Anterior cingulate cortex (tissue), 58 donors: ENCODE data around the gene NECTIN2.
"Not testable (repeated sequence)": the region's sequence is repeated elsewhere in the genome, so short reads cannot be mapped to it uniquely, and the experiment has no call there.

Experiments used
- DNase-seq, 58 donors: peaks; one replicate each; lab custom pipeline; 2025; lab: John Stamatoyannopoulos, UW

Gene NECTIN2

DNA sequence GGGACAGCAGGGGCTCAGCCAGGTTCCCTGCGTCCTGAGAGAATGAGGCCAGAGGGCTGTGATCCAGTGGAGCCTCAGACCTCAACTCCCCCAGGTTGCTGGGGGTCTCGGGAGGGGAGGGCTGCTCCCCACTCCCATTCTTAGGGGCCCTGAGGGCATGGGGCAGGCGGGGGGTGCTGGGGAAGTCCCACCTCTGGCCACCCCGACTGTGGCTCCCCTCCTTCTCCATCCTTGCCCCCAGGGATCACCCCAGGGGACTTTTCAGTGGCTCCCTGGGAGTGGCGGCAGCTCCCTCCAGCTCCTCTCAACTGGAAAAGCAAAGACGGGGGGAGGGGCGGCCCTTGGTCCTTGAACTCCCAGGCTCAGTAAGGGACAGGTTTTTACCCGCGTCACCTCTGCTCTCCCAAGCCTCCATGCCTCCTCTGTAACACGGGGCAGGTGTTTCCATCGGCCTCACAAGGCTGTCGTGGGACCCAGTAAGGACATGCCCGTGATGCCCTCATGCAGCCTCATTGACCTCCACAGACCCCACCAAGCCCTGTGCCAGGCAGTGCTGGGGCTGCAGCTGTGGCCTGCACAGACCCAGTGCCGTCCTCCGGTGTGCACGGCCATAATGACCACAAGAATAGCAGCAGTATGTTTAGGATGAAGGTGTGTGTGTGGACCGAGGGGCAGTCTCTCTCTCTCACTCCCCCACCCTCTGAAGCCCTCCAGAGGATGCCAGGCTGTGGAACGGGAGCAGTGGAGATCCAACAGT, 33.4 kb downstream of the NECTIN2 start:
- DNase-seq, result no peak

DNA sequence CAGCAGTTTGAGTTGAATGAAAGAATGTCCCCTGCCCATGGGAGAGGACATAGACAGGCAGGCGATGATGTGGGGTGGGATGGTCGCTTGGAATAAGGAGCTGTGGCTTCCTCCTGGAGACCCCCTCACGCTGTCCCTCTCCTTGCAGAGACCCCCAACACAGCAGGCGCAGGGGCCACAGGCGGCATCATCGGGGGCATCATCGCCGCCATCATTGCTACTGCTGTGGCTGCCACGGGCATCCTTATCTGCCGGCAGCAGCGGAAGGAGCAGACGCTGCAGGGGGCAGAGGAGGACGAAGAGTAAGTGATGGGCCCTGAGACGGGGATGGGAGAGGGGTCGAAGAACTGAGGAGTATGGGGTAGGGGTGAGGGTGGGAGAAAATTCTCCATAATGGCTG, 36.0 kb downstream of the NECTIN2 start:
- no peak for DNase-seq

DNA sequence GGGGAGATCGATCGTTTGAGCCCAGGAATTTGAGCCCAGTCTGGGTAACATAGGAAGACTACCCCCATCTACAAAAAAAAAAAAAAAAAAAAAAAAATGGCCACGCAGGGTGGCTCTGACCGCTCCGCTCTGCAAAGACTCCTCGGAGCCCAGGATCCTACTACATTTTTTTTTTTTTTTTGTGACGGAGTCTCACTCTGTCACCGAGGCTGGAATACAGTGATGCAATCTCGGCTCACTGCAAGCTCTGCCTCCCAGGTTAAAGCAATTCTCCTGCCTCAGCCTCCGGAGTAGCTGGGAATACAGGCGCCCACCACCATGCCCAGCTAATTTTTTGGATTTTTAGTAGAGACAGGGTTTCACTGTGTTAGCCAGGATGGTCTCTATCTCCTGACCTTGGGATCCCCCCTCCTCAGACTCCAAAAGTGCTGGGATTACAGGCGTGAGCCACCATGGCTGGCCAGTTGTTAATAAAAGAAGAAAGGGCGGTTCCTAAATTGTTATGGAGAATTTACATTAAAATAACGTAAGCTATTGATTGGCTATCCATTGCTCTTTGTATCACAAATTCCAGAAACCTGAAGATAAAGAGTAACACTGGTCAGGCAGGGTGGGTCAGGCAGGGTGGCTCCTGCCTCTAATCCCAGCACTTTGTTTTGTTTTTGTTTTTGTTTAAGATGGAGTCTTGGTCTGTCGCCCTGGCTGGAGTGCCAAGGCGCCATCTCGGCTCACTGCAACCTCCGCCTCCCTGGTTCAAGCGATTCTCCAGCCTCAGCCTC, 36.7 kb downstream of the NECTIN2 start:
- DNase-seq, result not testable (repeated sequence)

DNA sequence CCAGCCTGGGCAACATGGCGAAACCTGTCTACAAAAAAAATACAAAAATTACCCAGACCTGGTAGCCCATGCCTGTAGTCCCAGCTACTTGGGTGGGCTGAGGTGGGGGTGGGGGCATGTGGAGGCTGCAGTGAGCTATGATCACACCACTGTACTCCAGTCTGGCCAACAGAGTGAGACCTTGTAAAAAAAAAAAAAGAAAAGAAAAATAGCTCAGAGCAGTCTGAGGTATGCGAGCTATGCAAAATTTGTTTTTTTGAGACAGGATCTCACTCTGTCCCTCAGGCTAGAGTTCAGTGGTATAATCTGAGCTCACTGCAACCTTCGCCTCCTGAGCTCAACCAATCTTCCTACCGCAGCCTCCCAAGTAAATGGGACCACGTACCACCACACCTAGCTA, 37.8 kb downstream of the NECTIN2 start:
- no peak for DNase-seq

DNA sequence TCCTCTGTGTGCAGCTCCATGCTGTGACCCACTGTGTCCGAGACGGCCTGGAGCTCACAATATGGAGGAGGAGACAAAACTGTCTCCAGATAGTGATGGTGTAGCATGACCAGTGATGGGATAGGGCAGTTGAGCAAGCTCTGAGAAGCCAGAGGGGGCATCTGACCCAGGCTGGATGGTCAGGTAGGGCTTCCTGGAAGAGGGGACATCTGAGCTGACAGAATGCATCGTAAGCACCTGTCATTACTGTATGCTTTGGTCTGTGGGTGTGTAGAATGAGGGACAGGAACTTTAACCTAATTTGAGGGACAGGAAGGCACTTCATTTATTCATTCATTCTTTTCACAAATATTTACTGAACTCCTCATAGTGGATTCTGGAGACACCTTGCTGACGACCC, 38.5 kb downstream of the NECTIN2 start:
- DNase-seq, result no peak

DNA sequence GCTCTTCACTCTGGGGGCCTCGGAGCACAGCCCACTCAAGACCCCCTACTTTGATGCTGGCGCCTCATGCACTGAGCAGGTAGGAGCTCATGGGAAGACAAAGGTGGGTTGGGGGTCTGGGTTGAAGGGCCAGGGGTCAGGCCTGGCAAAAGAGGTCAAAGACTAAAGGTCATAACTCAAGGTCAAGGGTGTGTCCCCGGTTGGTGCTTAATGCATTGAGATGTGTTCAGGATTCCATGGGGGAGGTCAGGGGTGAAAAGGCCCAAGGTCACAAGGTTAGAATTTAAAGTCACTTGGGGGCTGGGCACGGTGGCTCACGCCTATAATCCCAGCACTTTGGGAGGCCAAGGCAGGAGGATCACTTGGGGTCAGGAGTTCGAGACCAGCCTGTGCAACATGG, 40.0 kb downstream of the NECTIN2 start:
- DNase-seq, result no peak

DNA sequence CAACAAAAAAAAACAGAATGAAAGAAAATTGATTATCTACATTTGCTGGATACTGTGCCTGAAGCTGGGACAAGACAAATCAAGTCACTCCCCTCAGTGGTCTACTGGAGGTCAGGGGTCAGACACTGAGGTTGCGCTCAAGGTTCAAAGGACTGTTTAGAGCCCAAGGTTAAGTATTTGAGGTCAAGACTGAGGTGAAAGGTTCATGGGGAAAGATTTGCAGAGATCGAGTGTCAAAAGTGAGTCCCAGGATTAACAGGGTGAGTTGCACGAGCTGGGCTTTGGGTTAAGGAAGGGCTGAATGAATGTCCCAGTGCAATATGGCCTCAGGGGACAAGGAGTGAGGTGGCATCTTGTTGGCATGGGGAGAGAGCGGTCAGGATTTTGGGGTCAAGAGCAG, 41.6 kb downstream of the NECTIN2 start:
- no peak for DNase-seq

DNA sequence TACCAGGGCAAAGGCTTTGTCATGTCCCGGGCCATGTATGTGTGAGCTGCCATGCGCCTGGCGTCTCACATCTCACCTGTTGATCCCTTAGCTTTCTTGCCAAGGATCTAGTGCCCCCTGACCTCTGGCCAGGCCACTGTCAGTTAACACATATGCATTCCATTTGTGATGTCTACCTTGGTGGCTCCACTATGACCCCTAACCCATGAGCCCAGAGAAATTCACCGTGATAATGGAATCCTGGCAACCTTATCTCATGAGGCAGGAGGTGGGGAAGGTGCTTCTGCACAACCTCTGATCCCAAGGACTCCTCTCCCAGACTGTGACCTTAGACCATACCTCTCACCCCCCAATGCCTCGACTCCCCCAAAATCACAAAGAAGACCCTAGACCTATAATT, 42.2 kb downstream of the NECTIN2 start:
- not testable (repeated sequence) for DNase-seq

DNA sequence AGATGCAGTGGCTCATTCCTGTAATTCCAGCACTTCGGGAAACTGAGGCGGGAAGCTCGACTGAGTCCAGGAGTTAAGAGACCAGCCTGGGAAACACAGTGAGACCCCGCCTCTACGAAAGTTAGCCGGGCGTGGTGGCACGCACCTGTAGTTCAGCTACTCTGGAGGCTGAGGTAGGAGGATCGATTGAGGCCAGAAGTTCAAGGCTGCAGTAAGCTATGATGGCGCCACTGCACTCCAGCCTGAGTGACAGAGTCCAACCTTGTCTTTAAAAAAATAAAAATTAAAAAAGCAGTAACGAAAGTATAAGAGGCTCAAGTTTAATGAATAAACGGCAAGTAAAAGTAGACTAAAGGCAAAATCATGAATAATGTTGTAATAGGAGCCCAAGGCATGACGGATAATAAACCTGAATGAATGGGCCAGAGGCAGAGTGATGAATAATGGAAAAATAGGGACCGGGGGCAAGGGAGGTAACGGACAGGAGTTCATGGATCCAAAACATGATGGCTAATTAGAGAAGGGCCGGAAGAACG, 43.8 kb downstream of the NECTIN2 start:
- DNase-seq, result peak in 1 of 58 donors; percentile 7

DNA sequence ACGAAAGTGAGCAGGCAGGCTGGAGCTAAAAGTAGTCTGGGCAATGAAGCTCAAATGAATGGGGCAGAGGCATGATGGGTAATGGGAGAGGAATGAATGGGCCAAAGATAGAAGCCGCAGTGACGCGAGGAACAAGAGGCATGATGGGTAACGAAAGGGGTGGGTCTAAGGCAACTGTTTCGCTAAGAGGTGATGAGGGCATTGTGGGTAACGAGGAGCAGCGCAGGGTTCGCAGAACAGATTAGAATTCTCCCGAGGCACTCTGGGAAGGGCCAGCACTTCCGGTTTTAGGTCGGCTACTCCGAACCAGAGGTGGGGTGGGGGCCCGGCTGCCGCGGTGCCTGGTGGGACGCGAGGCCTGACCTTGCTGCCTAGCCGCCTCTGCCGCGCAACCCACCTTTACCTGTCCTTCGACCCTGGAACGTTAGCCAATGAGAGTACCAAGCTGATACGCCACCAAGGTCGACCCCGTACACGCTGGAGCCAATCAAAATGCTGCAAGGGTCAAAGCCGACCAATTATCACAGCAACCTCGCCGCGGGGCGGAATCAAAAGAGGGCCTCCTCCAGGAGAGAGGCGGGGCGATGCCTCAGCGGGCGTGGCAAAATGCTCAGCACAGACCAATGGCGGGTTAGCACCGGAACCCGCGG, 44.4 kb downstream of the NECTIN2 start:
- DNase-seq, result peak; percentile 97 to 100 (median 100)

DNA sequence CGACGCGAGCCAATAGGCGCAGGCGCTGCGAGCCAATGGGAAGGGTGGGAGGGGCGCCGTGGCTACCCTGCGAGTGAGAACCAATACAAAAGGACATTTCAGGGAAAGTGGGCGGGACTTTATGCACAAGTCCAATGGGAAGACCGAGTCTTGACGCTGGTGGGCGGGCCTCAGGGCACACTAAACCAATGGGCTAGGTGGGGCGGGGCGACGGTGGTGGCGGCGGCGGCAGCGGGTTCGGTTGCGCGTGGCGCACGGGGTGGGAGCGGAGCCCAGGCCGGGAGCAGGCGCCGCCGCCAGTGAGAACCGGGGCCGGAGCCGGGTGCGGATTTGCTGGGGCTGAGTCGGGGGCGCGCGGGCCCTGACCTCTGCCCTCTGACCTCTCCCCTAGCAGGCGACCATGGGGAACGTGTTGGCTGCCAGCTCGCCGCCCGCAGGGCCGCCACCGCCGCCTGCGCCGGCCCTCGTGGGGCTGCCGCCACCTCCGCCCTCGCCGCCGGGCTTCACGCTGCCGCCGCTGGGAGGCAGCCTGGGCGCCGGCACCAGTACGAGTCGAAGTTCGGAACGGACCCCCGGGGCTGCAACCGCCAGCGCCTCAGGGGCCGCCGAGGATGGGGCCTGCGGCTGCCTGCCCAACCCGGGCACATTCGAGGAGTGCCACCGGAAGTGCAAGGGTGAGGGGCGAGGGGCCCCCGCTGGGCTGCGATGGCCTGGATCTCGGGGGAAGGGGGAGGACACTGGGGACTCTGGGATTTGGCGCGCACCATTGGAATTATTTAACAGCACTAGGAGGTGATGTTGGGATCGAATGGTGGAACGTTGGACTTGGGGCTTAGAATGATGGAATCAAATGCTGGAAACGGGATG, 45.2 kb downstream of the NECTIN2 start, which contains the start of gene TOMM40:
TOMM40 (plus strand) TSS at position 239 of the 867 bp plus-strand sequence; CDS start at position 401, 162 bp downstream.
- peak in 4 of 58 donors; percentile 44 to 100 (median 99) for DNase-seq

DNA sequence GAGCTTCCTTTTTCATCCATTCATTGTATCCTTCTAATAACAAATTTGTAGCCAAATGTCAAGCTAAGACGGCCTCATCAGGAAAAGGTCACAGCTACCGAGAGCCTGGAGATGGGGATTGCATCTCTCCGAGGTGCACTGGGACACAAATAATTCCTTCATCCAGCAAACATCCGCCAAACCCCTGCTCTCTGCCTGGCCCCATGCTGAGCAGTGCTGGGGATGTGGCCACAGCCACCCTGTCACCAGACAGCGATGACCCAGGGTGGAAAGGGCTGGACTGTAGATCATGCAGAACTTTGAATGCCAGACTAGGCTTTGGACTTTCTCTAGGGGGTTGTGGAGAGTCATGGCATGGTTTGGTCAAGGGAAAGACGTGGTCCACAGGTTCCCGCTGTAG, 46.8 kb downstream of the NECTIN2 start:
- DNase-seq, result no peak

DNA sequence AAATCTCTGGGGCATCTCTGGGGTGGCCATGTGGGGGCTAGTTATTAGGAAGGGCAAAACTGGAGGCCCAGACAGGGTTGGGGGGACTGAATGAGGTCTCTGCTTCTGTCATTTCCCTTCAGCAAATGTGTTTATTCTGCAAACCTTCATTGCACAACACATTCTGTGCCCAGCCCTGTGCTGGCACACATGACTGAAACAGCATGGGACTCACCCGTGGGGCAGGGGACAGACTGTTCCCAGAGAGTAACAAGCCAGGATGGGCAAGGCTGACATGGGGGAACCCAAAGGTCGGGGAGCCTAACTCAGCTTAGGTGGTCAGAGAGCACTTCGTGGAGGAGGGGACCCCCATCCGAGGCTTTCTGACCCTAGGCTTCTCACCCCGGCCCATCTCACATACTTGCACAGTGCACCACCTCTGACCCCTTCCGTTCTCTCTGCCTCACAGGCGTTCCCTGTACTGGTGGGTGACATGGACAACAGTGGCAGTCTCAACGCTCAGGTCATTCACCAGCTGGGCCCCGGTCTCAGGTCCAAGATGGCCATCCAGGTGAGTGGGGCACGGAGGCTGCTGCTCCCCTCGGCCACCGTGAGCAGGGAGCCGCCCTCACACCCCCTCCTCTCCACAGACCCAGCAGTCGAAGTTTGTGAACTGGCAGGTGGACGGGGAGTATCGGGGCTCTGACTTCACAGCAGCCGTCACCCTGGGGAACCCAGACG, 47.4 kb downstream of the NECTIN2 start:
- no peak for DNase-seq

DNA sequence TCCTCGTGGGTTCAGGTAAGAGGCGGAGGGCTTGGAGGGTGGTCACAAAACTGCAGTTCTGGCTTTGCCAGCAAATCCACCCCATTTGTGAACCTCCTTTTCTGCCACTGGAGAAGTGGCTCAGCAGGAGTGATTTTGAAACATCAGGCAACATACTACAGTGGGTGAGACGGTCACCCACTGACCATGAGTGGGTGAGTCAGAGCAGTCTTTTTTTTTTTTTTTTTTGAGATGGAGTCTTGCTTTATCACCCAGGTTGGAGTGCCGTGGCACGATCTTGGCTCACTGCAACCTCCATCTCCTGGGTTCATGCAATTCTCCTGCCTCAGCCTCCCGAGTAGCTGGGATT, 47.9 kb downstream of the NECTIN2 start:
- no peak for DNase-seq

DNA sequence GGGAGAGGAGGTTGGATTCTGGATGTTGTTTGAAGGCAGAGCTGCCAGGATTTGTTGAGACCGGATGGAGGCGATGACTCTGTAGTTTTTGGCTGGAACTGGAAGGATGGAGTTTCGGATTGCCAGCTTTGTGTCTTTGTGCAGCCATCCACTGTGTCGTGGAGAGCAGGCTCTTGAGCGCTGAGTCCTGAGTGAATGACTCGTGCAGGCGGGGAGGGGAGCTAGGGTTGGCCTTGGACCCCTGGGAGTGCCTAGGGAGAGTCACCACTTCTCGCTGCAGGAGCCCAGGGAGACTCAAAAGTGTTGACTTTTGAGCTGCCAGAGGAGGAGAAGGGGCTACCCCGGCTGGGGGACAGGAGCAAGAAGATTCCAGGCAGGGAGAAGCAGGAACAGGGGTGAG, 48.8 kb downstream of the NECTIN2 start:
- no peak for DNase-seq

DNA sequence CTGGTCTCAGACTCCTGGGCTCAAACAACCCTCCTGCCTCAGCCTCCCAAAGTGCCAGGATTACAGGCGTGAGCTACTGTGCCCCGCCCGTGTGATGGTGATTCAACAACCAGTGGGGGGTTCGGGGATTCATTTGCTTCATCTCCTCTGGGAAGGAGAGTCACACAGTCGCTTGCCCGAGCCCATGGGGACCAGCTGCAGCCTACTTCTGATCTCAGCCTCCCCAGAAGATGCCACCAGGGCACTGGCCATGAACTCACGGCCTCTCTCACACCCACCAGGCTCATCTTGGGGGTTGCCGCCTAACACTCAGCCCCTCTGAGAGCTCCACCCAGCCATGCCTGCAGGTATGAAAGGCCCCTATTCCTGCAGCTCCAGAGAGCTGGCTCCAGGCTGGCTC, 51.7 kb downstream of the NECTIN2 start:
- DNase-seq, result no peak

DNA sequence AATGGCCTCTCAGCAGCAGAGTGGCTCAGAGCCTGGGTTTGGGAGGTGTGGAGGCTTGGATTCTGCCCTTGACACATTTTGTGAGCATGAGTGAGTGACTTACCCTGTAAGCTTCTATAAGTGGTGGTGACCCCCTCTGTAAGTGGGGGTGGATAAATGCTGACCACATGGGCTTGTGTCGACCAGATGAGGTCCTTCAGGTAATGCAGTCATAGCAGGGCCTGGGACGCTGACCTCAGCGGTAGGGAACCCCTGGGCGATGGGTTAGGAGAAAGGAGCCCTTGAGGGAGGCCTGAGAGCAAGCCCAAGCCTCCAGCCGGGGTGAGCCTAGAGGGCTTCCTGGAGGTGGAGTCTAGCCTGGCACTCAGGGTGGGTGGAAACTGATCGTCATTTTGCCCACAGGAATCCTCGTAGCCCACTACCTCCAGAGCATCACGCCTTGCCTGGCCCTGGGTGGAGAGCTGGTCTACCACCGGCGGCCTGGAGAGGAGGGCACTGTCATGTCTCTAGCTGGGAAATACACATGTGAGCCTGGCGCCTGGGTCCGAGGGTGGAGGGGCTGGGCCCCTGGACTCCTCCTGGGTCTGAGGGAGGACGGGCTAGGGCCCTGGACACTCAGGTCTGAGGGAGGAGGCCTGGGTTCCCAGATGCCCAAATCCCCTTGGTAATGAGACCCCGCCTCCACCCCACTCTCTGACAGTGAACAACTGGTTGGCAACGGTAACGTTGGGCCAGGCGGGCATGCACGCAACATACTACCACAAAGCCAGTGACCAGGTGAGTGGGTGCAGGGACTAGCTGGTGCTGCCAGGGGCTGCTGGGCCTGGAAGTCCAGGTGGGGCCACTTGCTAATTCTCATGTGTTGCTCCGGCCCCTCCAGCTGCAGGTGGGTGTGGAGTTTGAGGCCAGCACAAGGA, 54.5 kb downstream of the NECTIN2 start:
- DNase-seq, result no peak

DNA sequence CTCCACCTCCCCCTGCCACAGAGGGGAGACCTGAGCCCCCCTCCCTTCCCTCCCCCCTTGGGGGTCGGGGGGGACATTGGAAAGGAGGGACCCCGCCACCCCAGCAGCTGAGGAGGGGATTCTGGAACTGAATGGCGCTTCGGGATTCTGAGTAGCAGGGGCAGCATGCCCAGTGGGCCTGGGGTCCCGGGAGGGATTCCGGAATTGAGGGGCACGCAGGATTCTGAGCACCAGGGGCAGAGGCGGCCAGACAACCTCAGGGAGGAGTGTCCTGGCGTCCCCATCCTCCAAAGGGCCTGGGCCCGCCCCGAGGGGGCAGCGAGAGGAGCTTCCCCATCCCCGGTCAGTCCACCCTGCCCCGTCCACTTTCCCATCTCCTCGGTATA, 57.1 kb downstream of the NECTIN2 start:
- DNase-seq, result no peak
